Endothelial cell of hepatic sinusoid (primary cell): ENCODE measurements around the gene CNTRL.

Source experiments
- in situ Hi-C: cut with HindIII; loops from 2 replicates; pipeline ENCODE4 v1.10.0; 2017; ENCODE audit warnings: low sequenced_read_pairs

CNTRL gene

DNA sequence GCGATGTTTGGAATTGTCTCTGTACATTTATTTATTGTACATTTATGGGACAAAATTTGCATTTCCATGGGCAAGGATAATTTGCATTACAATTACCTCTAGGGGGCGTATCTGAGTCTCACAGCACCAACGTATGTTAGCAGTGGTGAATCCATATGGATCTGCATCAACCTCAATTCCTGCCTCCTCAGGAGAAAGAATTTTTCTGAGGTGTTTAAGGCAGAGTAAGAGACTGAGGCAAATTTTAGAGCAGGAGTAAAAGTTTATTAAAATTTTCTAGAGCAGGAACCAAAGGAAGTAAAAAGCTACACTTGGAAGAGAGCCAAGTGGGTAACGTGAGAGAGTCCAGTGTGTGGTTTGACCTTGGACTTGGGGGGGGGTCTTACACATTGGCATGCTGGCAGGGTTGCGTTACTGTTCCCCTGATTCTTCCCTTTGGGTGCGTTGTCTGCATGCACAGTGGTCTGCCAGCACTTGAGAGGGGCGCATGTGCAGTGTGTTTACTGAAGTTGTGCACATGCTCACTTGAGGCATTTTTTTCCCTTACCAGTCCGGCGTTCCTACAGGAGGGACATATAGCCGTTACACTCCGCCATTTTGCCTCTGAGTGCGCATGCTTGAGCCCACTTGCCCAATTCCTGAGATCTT lies 147.9 kb downstream of the CNTRL start:
- in situ Hi-C loops, result no loop called here

DNA sequence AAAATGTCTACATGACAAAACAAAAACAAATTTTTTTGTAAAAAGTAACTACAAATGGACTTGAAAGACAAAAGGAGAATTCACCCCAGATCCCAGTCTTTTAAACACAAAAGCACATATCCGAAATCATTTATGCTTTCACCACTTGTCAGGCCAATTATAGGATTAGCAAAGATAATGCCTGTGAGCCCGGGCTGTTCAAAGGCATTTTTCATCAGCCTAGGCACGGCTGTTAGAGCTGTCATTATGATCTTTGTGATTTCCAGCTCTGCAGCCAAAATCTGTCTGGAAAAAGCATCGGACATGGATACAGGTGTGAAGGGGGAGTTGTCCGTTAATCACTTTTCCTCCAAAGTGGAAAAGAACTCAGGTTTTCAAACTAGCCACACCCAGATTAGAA lies 150.5 kb downstream of the CNTRL start:
- in situ Hi-C loops, result loop anchor here (5.0 kb wide), 1 partner anchor 42 kb away; the partner anchor contains the start of gene GSN

DNA sequence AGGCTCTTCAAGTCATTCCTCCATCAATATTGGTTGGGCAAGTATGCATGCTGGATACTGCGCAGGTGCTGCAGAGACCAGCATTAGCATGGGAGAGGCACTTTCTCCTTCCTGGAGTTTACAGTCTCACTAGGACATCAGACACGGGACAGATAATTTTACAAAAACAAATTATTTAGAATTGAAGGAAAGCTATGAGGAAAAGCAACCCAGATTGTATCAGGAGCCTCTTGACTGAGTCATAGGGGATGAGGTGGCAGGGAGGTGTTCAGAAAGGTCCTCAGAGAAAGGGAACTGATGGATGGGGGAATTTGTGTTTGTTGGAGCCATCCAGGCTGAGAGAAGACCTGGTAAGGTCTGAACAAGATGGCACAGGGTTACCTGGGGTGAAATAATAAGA lies 151.4 kb downstream of the CNTRL start:
- in situ Hi-C loops, result loop anchor here (5.0 kb wide), 1 partner anchor 41 kb away; the partner anchor contains the start of gene GSN
